Trophoblast cell (in vitro differentiated cells and primary cell): ENCODE measurements around the gene OCLN.
"Not testable (repeated sequence)": the region's sequence is repeated elsewhere in the genome, so short reads cannot be mapped to it uniquely, and the experiment has no call there.

ENCODE experiments used
- DNase-seq, 2 donors: peaks; one replicate each; pipeline ENCODE4 v3.0.0-alpha.2; 2016
- H2AFZ ChIP-seq: 2 replicates; pipeline ENCODE4 v1.6.1; 2013; ENCODE audit warnings: low read length, moderate library complexity, mild to moderate bottlenecking; ENCODE audit not compliant: insufficient read depth, poor library complexity
- H2AK5ac ChIP-seq: 2 replicates; pipeline ENCODE4 v1.6.1; 2013; ENCODE audit warnings: mild to moderate bottlenecking, low read length
- H2BK120ac ChIP-seq: 2 replicates; pipeline ENCODE4 v1.6.1; 2013; ENCODE audit warnings: low read length, mild to moderate bottlenecking, moderate library complexity; ENCODE audit not compliant: insufficient read depth, poor library complexity
- H2BK12ac ChIP-seq: 2 replicates; pipeline ENCODE4 v1.6.1; 2013; ENCODE audit warnings: mild to moderate bottlenecking, low read length, moderate library complexity
- H2BK5ac ChIP-seq: 2 replicates; pipeline ENCODE4 v1.6.1; 2013; ENCODE audit warnings: low read length, low read depth, moderate library complexity, mild to moderate bottlenecking; ENCODE audit not compliant: poor library complexity
- H3K14ac ChIP-seq: 2 replicates; pipeline ENCODE4 v1.6.1; 2013; ENCODE audit warnings: mild to moderate bottlenecking, low read length
- H3K18ac ChIP-seq: 2 replicates; pipeline ENCODE4 v1.6.1; 2013; ENCODE audit warnings: mild to moderate bottlenecking, low read length
- H3K23ac ChIP-seq: 2 replicates; pipeline ENCODE4 v1.6.1; 2013; ENCODE audit warnings: low read length
- H3K27ac ChIP-seq: 2 replicates; pipeline ENCODE4 v1.5.1; 2013; ENCODE audit warnings: low read depth, mild to moderate bottlenecking, inconsistent platforms, low read length, moderate library complexity
- H3K27me3 ChIP-seq: 2 replicates; pipeline ENCODE4 v1.6.1; 2013; ENCODE audit warnings: inconsistent platforms, mild to moderate bottlenecking, low read length, moderate library complexity; ENCODE audit not compliant: insufficient read depth
- H3K36me3 ChIP-seq, 2 experiments: 1 replicate in 1 of 2; 2 replicates in 1 of 2; pipeline ENCODE4 v1.6.1; 2013; ENCODE audit warnings: low read length in 2 of 2, mild to moderate bottlenecking in 2 of 2, moderate library complexity in 1 of 2; ENCODE audit not compliant: insufficient read depth in 2 of 2, control insufficient read depth in 1 of 2
- H3K4ac ChIP-seq: 2 replicates; pipeline ENCODE4 v1.6.1; 2013; ENCODE audit warnings: low read depth, mild to moderate bottlenecking, low read length, moderate library complexity
- H3K4me1 ChIP-seq, 2 experiments: 1 replicate in 1 of 2; 2 replicates in 1 of 2; pipeline ENCODE4 v1.6.1; 2013; ENCODE audit warnings: low read length in 2 of 2, mild to moderate bottlenecking in 2 of 2, moderate library complexity in 1 of 2; ENCODE audit not compliant: insufficient read depth in 2 of 2, control insufficient read depth in 1 of 2
- H3K4me2 ChIP-seq: 2 replicates; pipeline ENCODE4 v1.6.1; 2013; ENCODE audit warnings: inconsistent platforms, mild to moderate bottlenecking, low read length, moderate library complexity
- H3K4me3 ChIP-seq: 2 replicates; pipeline ENCODE4 v1.5.1; 2013; ENCODE audit warnings: mild to moderate bottlenecking, low read depth, low read length, inconsistent platforms
- H3K79me1 ChIP-seq: one replicate; pipeline ENCODE4 v1.6.1; 2013; ENCODE audit warnings: low read length
- H3K79me2 ChIP-seq: 2 replicates; pipeline ENCODE4 v1.6.1; 2013; ENCODE audit warnings: low read length, mild to moderate bottlenecking; ENCODE audit not compliant: control insufficient read depth, insufficient read depth, poor library complexity
- H3K9ac ChIP-seq: 2 replicates; pipeline ENCODE4 v1.6.1; 2013; ENCODE audit warnings: mild to moderate bottlenecking, low read length
- H3K9me3 ChIP-seq: 2 replicates; pipeline ENCODE4 v1.6.1; 2013; ENCODE audit warnings: low read depth, mild to moderate bottlenecking, control low read depth, inconsistent platforms, low read length; ENCODE audit not compliant: insufficient read depth
- H4K12ac ChIP-seq: 2 replicates; pipeline ENCODE4 v1.6.1; 2013; ENCODE audit warnings: low read depth, mild to moderate bottlenecking, low read length, moderate library complexity
- H4K8ac ChIP-seq: 2 replicates; pipeline ENCODE4 v1.6.1; 2013; ENCODE audit warnings: low read depth, mild to moderate bottlenecking, low read length, moderate library complexity
- H4K91ac ChIP-seq: one replicate; pipeline ENCODE4 v1.6.1; 2013; ENCODE audit warnings: low read depth, mild to moderate bottlenecking, low read length, moderate library complexity
- WGBS: extraction: QIAGEN DNeasy Blood & Tissue Kit; methylation state at CpG from one replicate; pipeline ENCODE4 v1.1.7; 2013; ENCODE audit warnings: missing lambda C conversion rate; ENCODE audit not compliant: insufficient read length, insufficient coverage; ENCODE audit errors: extremely low coverage; 5-methylcytosine and 5-hydroxymethylcytosine counted together

Gene OCLN

DNA sequence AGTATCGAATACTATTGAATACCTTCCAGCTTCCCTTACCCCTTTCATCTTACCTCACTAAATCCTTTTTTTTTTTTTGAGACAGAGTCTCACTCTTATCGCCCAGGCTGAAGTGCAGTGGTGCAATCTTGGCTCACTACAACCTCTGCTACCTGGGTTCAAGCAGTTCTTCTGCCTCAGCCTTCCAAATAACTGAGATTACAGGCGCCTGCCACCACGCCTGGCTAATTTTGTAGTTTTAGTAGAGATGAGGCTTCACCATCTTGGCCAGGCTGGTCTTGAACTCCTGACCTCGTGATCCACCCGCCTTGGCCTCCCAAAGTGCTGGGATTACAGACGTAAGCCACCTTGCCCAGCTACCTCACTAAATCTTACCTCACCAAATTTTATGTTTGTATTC, 14.3 kb upstream of the OCLN start:
- not testable (repeated sequence) for H3K36me3 ChIP-seq, H3K27me3 ChIP-seq, H2AFZ ChIP-seq, DNase-seq, H4K12ac ChIP-seq, H3K4me3 ChIP-seq, H3K9ac ChIP-seq, H3K27ac ChIP-seq, H3K14ac ChIP-seq, H2BK120ac ChIP-seq, H3K4me2 ChIP-seq, H4K8ac ChIP-seq, H3K4ac ChIP-seq, H3K18ac ChIP-seq, H2BK12ac ChIP-seq, H3K23ac ChIP-seq, H2BK5ac ChIP-seq, H3K79me2 ChIP-seq, H3K9me3 ChIP-seq, H4K91ac ChIP-seq, H3K79me1 ChIP-seq, H3K4me1 ChIP-seq, H2AK5ac ChIP-seq
- WGBS, result no CpG with 5 or more reads among the region's 7 CpGs

GRCh38 chr5:69484891-69485290, 7.7 kb upstream of the OCLN start:
- no peaks in the 10 kb centered on the region for H3K36me3 ChIP-seq
- no peak overlapping the region for H4K8ac ChIP-seq
- WGBS, result no CpG with 5 or more reads among the region's 7 CpGs
- no peak overlapping the region for H3K27ac ChIP-seq
- no peak overlapping the region for H3K4me3 ChIP-seq
- no peak overlapping the region for H4K12ac ChIP-seq
- H2BK120ac ChIP-seq, result no peak overlapping the region
- no peaks in the 10 kb centered on the region for H3K79me1 ChIP-seq
- H2BK5ac ChIP-seq, result no peak overlapping the region
- peak; percentile 4 to 57 for DNase-seq
- no peak overlapping the region for H2AK5ac ChIP-seq
- no peak overlapping the region for H3K4me2 ChIP-seq
- no peaks in the 10 kb centered on the region for H3K79me2 ChIP-seq
- H3K9ac ChIP-seq, result no peak overlapping the region
- no peak overlapping the region for H3K23ac ChIP-seq
- H2AFZ ChIP-seq, result no peak overlapping the region
- H2BK12ac ChIP-seq, result no peak overlapping the region
- no peak overlapping the region for H4K91ac ChIP-seq
- no peak overlapping the region for H3K14ac ChIP-seq
- H3K9me3 ChIP-seq, result no peaks in the 10 kb centered on the region
- no peak overlapping the region for H3K18ac ChIP-seq
- no peaks in the 10 kb centered on the region for H3K4me1 ChIP-seq
- H3K27me3 ChIP-seq, result no peaks in the 10 kb centered on the region
- H3K4ac ChIP-seq, result no peak overlapping the region

DNA sequence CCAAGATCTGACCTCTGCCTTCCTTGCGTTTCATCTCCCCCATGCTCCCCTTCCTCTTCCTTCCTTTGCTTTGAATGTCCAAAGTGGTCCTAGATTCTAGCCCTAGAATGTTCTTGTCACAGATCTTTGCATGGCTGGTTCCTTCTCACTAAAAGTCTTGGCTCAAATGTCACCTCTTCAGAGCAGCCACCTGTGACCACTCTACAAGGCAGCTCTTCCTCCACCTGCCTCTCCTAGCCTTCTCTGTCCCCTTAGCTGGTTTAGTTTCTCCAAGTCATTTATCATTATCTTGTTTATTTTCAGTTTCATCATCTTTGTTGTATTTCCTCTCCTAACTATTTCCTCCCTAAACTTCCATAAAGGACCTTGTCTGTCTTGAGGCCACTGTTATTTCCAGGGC, 7.1 kb upstream of the OCLN start:
- no peak overlapping the region for H3K4ac ChIP-seq
- H2BK5ac ChIP-seq, result no peak overlapping the region
- no peak overlapping the region for H3K4me3 ChIP-seq
- H2AK5ac ChIP-seq, result no peak overlapping the region
- no peak overlapping the region for H4K8ac ChIP-seq
- H3K9me3 ChIP-seq, result no peaks in the 10 kb centered on the region
- H4K12ac ChIP-seq, result no peak overlapping the region
- no peaks in the 10 kb centered on the region for H3K4me1 ChIP-seq
- H2BK12ac ChIP-seq, result no peak overlapping the region
- H3K4me2 ChIP-seq, result no peak overlapping the region
- no peak overlapping the region for H2BK120ac ChIP-seq
- H2AFZ ChIP-seq, result no peak overlapping the region
- no peak overlapping the region for H3K27ac ChIP-seq
- no peak overlapping the region for H3K9ac ChIP-seq
- H3K23ac ChIP-seq, result no peak overlapping the region
- H3K36me3 ChIP-seq, result no peaks in the 10 kb centered on the region
- WGBS, result no CpG with 5 or more reads among the region's 1 CpG
- no peak overlapping the region for H3K14ac ChIP-seq
- no peak for DNase-seq
- H4K91ac ChIP-seq, result no peak overlapping the region
- no peaks in the 10 kb centered on the region for H3K27me3 ChIP-seq
- no peaks in the 10 kb centered on the region for H3K79me2 ChIP-seq
- no peaks in the 10 kb centered on the region for H3K79me1 ChIP-seq
- no peak overlapping the region for H3K18ac ChIP-seq

DNA sequence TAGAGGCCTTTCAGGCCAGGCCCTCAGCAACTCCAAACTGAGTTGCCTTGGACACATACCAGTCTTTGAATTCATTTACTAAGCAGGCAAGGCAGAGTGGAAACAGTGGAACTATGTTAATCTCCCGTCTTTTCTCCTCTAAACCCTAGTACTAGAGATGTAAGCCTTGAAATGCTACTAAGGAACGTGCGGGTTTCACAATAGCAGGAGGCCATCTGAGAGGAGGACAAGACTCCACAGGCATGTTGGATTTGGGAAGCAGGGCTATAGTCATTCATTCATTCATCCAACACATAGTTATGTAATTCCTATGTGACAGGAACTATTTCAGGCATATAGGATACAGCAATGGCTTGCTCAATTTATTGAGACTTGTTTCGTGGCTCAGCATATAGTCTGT, 3.3 kb upstream of the OCLN start:
- H3K27me3 ChIP-seq, result no peaks in the 10 kb centered on the region
- no peak overlapping the region for H2BK5ac ChIP-seq
- no peak overlapping the region for H4K8ac ChIP-seq
- H3K36me3 ChIP-seq, result no peaks in the 10 kb centered on the region
- no peak for DNase-seq
- H4K12ac ChIP-seq, result no peak overlapping the region
- no peak overlapping the region for H3K14ac ChIP-seq
- no peak overlapping the region for H4K91ac ChIP-seq
- H3K4me3 ChIP-seq, result no peak overlapping the region
- no peak overlapping the region for H3K18ac ChIP-seq
- no peak overlapping the region for H3K9ac ChIP-seq
- H3K4me1 ChIP-seq, result peaks cover 0 to 3% of the 10 kb centered on the region in 2 experiments
- H2AK5ac ChIP-seq, result no peak overlapping the region
- peaks cover 11% of the 10 kb centered on the region for H3K79me2 ChIP-seq
- no peak overlapping the region for H3K4me2 ChIP-seq
- no peak overlapping the region for H2BK12ac ChIP-seq
- no peaks in the 10 kb centered on the region for H3K9me3 ChIP-seq
- H2BK120ac ChIP-seq, result no peak overlapping the region
- no peak overlapping the region for H2AFZ ChIP-seq
- no peak overlapping the region for H3K4ac ChIP-seq
- no peak overlapping the region for H3K27ac ChIP-seq
- H3K79me1 ChIP-seq, result peaks cover 13% of the 10 kb centered on the region
- no peak overlapping the region for H3K23ac ChIP-seq
- WGBS, result no CpG with 5 or more reads among the region's 4 CpGs
